HepG2 (cell line): ENCODE measurements around the gene AGFG1. TPM values are rescaled to one million over a fixed set of nuclear protein-coding genes. Genes with fewer than 3 reads are reported as not detected.

ENCODE experiments used
- ASH2L ChIP-seq: fragments of 300-600, 200-600 bp; sonication (generic); IDR thresholded peaks from 2 replicates; pipeline ENCODE4 v1.7.0; 2017; ENCODE audit warnings: low read depth, mild to moderate bottlenecking, moderate library complexity, mixed read lengths, low read length; ENCODE audit not compliant: insufficient read length
- CBFB ChIP-seq: sonication (generic); formaldehyde crosslinking; IDR thresholded peaks from 2 replicates; pipeline ENCODE4 v1.4.0; 2020; ENCODE audit warnings: missing genetic modification reagents
- CBX1 ChIP-seq: IDR thresholded peaks from one replicate; pipeline ENCODE4 v1.6.1; 2016; ENCODE audit warnings: antibody characterized with exemption, low read depth
- EP300 ChIP-seq, 3 experiments: sonication (generic) in 1 of 3; formaldehyde crosslinking in 1 of 3; IDR thresholded peaks; 2 replicates each; pipeline versions ENCODE4 v1.5.1 to v1.6.1; 2011 to 2020; ENCODE audit warnings: low read depth in 2 of 3, low read length in 2 of 3, borderline replicate concordance in 1 of 3, improper control_type of control experiment in 1 of 3, mild to moderate bottlenecking in 1 of 3, missing genetic modification reagents in 1 of 3, moderate library complexity in 1 of 3
- FOXA1 ChIP-seq, 2 experiments: fragments of 450-650 bp in 1 of 2; sonication (generic) in 1 of 2; formaldehyde crosslinking in 1 of 2; IDR thresholded peaks; 2 replicates each; pipeline versions ENCODE4 v1.4.0 to v1.6.1; 2016 to 2020; ENCODE audit warnings: missing genetic modification reagents in 1 of 2
- FOXC1 ChIP-seq: sonication (generic); formaldehyde crosslinking; IDR thresholded peaks from 2 replicates; pipeline ENCODE4 v1.8.0; 2022; ENCODE audit warnings: mild to moderate bottlenecking, missing genetic modification reagents, borderline replicate concordance
- GATAD2A ChIP-seq: IDR thresholded peaks from 2 replicates; pipeline ENCODE4 v1.6.1; 2016
- HOXA5 ChIP-seq: sonication (generic); formaldehyde crosslinking; IDR thresholded peaks from 2 replicates; pipeline ENCODE4 v1.4.0; 2020; ENCODE audit warnings: missing genetic modification reagents
- JUN ChIP-seq: sonication (generic); formaldehyde crosslinking; IDR thresholded peaks from 2 replicates; pipeline ENCODE4 v1.4.0; 2020; ENCODE audit warnings: mild to moderate bottlenecking, missing genetic modification reagents
- KDM1A ChIP-seq: IDR thresholded peaks from 2 replicates; pipeline ENCODE4 v1.6.1; 2016; ENCODE audit warnings: missing compliant biosample characterization
- KDM6A ChIP-seq: IDR thresholded peaks from 2 replicates; pipeline ENCODE4 v1.6.1; 2016; ENCODE audit warnings: low read depth
- KMT2A ChIP-seq: sonication (generic); formaldehyde crosslinking; IDR thresholded peaks from 2 replicates; pipeline ENCODE4 v1.4.0; 2020; ENCODE audit warnings: missing genetic modification reagents
- MYC ChIP-seq: sonication (generic); formaldehyde crosslinking; IDR thresholded peaks from 2 replicates; pipeline ENCODE4 v1.9.0; 2021; ENCODE audit warnings: missing genetic modification reagents, borderline replicate concordance
- PHF20 ChIP-seq: sonication (generic); formaldehyde crosslinking; IDR thresholded peaks from 2 replicates; pipeline ENCODE4 v1.5.0; 2020; ENCODE audit warnings: mild to moderate bottlenecking, missing genetic modification reagents
- PHF21A ChIP-seq: sonication (generic); formaldehyde crosslinking; IDR thresholded peaks from 2 replicates; pipeline ENCODE4 v1.5.0; 2020; ENCODE audit warnings: mild to moderate bottlenecking, missing genetic modification reagents
- SIN3B ChIP-seq: fragments of 150-350 bp; IDR thresholded peaks from 2 replicates; pipeline ENCODE4 v1.6.1; 2014; ENCODE audit warnings: low read length
- SRSF1 ChIP-seq: fragments of 200-400 bp; formaldehyde crosslinking; optimal IDR thresholded peaks from 2 replicates; pipeline ENCODE3; 2017; ENCODE audit warnings: mild to moderate bottlenecking, low read depth, low read length, moderate library complexity
- ZBTB38 ChIP-seq: sonication (generic); formaldehyde crosslinking; IDR thresholded peaks from 2 replicates; pipeline ENCODE4 v1.5.1; 2020; ENCODE audit warnings: mild to moderate bottlenecking, missing genetic modification reagents
- ZFX ChIP-seq: sonication (generic); formaldehyde crosslinking; IDR thresholded peaks from 2 replicates; pipeline ENCODE4 v1.4.0; 2020; ENCODE audit warnings: mild to moderate bottlenecking, low read depth, missing genetic modification reagents, moderate library complexity
- ZNF230 ChIP-seq: sonication (generic); formaldehyde crosslinking; IDR thresholded peaks from 2 replicates; pipeline ENCODE4 v1.4.0; 2020; ENCODE audit warnings: mild to moderate bottlenecking, missing genetic modification reagents
- ZNF546 ChIP-seq: sonication (generic); formaldehyde crosslinking; conservative IDR thresholded peaks from 2 replicates; pipeline ENCODE4 v1.8.1; 2023; ENCODE audit warnings: mild to moderate bottlenecking, missing genetic modification reagents
- polyA plus RNA-seq, 8 experiments: library from polyadenylated mRNA; depleted of rRNA in 3 of 8; stranded (reverse) in 7 of 8; unstranded in 1 of 8; fragments of >200 nt; fragmentation: Illumina TruSeq in 4 of 8; extraction: Trizol in 4 of 8; gene quantifications; 2 replicates each; pipeline versions ENCODE4 v1.2.1 to v1.2.3, GENCODE V29; 2011 to 2016; ENCODE audit warnings: low read depth in 4 of 8, missing spikeins in 1 of 8, mixed read lengths in 1 of 8; ENCODE audit not compliant: insufficient read depth in 1 of 8
- total RNA-seq, 5 experiments: library from RNA; depleted of rRNA; stranded (reverse); fragments of >200 nt; fragmentation: Illumina TruSeq; extraction: Trizol; gene quantifications; 2 replicates each; pipeline ENCODE4 v1.2.3, GENCODE V29; 2016; ENCODE audit warnings: low read depth in 1 of 5
- TF ChIP-seq, protein P1 (sequence below): sonication (generic); formaldehyde crosslinking; IDR thresholded peaks from 2 replicates; pipeline ENCODE4 v1.8.0; 2022; ENCODE audit warnings: missing genetic modification reagents, mild to moderate bottlenecking, borderline replicate concordance
- TF ChIP-seq, protein P2 (sequence below): sonication (generic); formaldehyde crosslinking; IDR thresholded peaks from 2 replicates; pipeline ENCODE4 v1.4.0; 2020; ENCODE audit warnings: low read depth, mild to moderate bottlenecking, missing genetic modification reagents
- TF ChIP-seq, protein P3 (sequence below): sonication (generic); formaldehyde crosslinking; IDR thresholded peaks from 2 replicates; pipeline ENCODE4 v1.8.1; 2022; ENCODE audit warnings: low read depth, mild to moderate bottlenecking, missing genetic modification reagents
- TF ChIP-seq, protein P4 (sequence below): sonication (generic); formaldehyde crosslinking; IDR thresholded peaks from 2 replicates; pipeline ENCODE4 v1.4.0; 2020; ENCODE audit warnings: mild to moderate bottlenecking, missing genetic modification reagents

The AGFG1 gene
- total and polyA plus RNA-seq, 2 of the 13 experiments (the other 11 are each of a cell fraction or from before 2014, with no cell fraction given): 145 to 168 TPM

DNA sequence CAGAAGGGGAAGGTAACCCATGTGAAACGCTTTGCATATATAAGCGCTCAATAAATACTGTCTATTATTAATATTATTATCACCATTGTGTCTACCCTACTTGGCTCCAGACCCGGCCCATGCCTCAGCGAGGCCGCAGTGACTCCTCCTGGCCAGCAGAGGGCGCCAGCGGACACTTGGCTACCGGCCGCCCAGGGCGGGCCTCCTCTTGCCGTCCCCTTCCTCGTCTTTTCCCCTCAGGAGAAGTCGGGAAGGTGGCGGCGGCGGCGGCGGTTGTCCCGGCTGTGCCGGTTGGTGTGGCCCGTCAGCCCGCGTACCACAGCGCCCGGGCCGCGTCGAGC is at the start of gene AGFG1 (continued):
- TF ChIP-seq, protein P1, sequence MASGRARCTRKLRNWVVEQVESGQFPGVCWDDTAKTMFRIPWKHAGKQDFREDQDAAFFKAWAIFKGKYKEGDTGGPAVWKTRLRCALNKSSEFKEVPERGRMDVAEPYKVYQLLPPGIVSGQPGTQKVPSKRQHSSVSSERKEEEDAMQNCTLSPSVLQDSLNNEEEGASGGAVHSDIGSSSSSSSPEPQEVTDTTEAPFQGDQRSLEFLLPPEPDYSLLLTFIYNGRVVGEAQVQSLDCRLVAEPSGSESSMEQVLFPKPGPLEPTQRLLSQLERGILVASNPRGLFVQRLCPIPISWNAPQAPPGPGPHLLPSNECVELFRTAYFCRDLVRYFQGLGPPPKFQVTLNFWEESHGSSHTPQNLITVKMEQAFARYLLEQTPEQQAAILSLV: peak; percentile 80; the same call in 1 of the 2 replicates
- TF ChIP-seq SRSF1 (peak; percentile 44), ZNF546 (no peak), PHF21A (no peak), ASH2L (peak; percentile 84), ZBTB38 (CRISPR knock-in tag) (peak; percentile 61; the same call in 1 of the 2 replicates), EP300 (IDR thresholded peaks at IDR 0.05; ENCODE audit: low read depth in 2 of 2, low read length in 2 of 2) (0 out of 4 replicates have a peak, but pooled peaks of 1 of the 2 experiments have one; percentile 24), EP300 (CRISPR knock-in tag; IDR thresholded peaks at IDR 0.05; ENCODE audit: borderline replicate concordance) (peak; percentile 24; the same call in 1 of the 2 replicates), KDM1A (CRISPR knock-in tag) (no peak), MYC (peak; percentile 44; the same call in 1 of the 2 replicates), JUN (CRISPR knock-in tag) (peak; percentile 44; the same call in 1 of the 2 replicates), KMT2A (peak; percentile 95), GATAD2A (CRISPR knock-in tag) (peak; percentile 74), PHF20 (peak; percentile 75), ZNF230 (CRISPR knock-in tag) (peak; percentile 44; the same call in 1 of the 2 replicates), FOXC1 (peak; percentile 62; the same call in 1 of the 2 replicates), SIN3B (no peak), FOXA1 (IDR thresholded peaks at IDR 0.05) (no peak), FOXA1 (CRISPR knock-in tag; IDR thresholded peaks at IDR 0.05) (peak; percentile 54), CBFB (CRISPR knock-in tag) (peak; percentile 82), CBX1 (peak; percentile 61), KDM6A (peak; percentile 15; the same call in 1 of the 2 replicates), ZFX (CRISPR knock-in tag) (peak; percentile 94), HOXA5 (CRISPR knock-in tag) (peak; percentile 88)
- TF ChIP-seq, protein P2, sequence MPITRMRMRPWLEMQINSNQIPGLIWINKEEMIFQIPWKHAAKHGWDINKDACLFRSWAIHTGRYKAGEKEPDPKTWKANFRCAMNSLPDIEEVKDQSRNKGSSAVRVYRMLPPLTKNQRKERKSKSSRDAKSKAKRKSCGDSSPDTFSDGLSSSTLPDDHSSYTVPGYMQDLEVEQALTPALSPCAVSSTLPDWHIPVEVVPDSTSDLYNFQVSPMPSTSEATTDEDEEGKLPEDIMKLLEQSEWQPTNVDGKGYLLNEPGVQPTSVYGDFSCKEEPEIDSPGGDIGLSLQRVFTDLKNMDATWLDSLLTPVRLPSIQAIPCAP: 0 out of 2 replicates have a peak, but pooled peaks have one; percentile 20
- TF ChIP-seq, protein P3, sequence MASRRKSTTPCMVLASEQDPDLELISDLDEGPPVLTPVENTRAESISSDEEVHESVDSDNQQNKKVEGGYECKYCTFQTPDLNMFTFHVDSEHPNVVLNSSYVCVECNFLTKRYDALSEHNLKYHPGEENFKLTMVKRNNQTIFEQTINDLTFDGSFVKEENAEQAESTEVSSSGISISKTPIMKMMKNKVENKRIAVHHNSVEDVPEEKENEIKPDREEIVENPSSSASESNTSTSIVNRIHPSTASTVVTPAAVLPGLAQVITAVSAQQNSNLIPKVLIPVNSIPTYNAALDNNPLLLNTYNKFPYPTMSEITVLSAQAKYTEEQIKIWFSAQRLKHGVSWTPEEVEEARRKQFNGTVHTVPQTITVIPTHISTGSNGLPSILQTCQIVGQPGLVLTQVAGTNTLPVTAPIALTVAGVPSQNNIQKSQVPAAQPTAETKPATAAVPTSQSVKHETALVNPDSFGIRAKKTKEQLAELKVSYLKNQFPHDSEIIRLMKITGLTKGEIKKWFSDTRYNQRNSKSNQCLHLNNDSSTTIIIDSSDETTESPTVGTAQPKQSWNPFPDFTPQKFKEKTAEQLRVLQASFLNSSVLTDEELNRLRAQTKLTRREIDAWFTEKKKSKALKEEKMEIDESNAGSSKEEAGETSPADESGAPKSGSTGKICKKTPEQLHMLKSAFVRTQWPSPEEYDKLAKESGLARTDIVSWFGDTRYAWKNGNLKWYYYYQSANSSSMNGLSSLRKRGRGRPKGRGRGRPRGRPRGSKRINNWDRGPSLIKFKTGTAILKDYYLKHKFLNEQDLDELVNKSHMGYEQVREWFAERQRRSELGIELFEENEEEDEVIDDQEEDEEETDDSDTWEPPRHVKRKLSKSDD (CRISPR knock-in tag): peak; percentile 79; the same call in 1 of the 2 replicates
- TF ChIP-seq, protein P4, sequence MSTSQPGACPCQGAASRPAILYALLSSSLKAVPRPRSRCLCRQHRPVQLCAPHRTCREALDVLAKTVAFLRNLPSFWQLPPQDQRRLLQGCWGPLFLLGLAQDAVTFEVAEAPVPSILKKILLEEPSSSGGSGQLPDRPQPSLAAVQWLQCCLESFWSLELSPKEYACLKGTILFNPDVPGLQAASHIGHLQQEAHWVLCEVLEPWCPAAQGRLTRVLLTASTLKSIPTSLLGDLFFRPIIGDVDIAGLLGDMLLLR (CRISPR knock-in tag): peak; percentile 39; the same call in 1 of the 2 replicates
